NB4 (cell line): ENCODE measurements around the gene MRPL10.

ENCODE experiments used
- DNase-seq: peaks from one replicate; pipeline ENCODE4 v3.0.0; 2010; ENCODE audit warnings: low read depth
- H3K4me3 ChIP-seq: one replicate; pipeline ENCODE4 v1.5.1; 2011; ENCODE audit warnings: mild to moderate bottlenecking, low read depth, low read length, moderate library complexity
- MAX ChIP-seq: IDR thresholded peaks from 2 replicates; pipeline ENCODE4 v1.6.1; 2011; ENCODE audit warnings: low read depth, low read length
- MYC ChIP-seq: IDR thresholded peaks from 2 replicates; pipeline ENCODE4 v1.6.1; 2011; ENCODE audit warnings: low read depth, low read length
- POLR2A ChIP-seq: IDR thresholded peaks from 2 replicates; pipeline ENCODE4 v1.6.1; 2011; ENCODE audit warnings: mild to moderate bottlenecking; ENCODE audit not compliant: insufficient read length; ENCODE audit errors: extremely low read depth
- TF ChIP-seq, protein P1 (sequence below): IDR thresholded peaks from one replicate; pipeline ENCODE4 v1.5.1; 2012; ENCODE audit warnings: low read depth, low read length

Gene MRPL10

GRCh38 chr17:47815106-47815918 is 16.0 kb downstream of the MRPL10 start:
- H3K4me3 ChIP-seq = no peak overlapping the region
- TF ChIP-seq MYC (no peak), MAX (no peak), POLR2A (no peak)
- TF ChIP-seq, protein P1, sequence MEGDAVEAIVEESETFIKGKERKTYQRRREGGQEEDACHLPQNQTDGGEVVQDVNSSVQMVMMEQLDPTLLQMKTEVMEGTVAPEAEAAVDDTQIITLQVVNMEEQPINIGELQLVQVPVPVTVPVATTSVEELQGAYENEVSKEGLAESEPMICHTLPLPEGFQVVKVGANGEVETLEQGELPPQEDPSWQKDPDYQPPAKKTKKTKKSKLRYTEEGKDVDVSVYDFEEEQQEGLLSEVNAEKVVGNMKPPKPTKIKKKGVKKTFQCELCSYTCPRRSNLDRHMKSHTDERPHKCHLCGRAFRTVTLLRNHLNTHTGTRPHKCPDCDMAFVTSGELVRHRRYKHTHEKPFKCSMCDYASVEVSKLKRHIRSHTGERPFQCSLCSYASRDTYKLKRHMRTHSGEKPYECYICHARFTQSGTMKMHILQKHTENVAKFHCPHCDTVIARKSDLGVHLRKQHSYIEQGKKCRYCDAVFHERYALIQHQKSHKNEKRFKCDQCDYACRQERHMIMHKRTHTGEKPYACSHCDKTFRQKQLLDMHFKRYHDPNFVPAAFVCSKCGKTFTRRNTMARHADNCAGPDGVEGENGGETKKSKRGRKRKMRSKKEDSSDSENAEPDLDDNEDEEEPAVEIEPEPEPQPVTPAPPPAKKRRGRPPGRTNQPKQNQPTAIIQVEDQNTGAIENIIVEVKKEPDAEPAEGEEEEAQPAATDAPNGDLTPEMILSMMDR = no peak
- DNase-seq = no peak

DNA sequence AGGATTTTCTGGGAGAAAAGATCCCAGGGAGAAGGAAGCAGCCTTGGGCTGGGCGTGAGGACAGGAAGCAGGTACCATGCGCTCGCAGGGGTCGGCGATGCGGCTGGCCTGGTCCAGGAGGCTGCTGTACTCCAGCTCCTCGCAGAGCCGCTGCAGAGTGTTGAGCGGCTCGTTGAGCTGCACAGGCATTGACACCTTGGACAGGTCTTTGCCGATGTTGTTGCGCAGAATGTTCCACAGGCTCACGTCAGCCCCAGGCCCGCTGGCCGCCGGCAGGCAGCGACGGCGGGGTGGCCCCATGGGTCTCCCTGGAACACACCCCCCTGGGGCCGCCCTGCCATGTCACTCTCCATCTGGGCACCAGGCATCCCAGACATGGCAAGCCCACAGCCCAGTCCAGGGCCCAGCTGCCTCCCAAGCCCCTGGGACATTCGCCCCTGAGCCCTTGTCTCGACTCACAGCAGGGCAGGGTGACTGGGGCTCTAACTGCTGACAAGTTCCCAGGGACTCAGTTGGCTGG is 17.8 kb downstream of the MRPL10 start:
- TF ChIP-seq POLR2A = no peak
- no peak for TF ChIP-seq MAX
- TF ChIP-seq, protein P1 = no peak
- TF ChIP-seq MYC = no peak
- DNase-seq = no peak
- H3K4me3 ChIP-seq = no peak overlapping the region

- TF ChIP-seq POLR2A (no peak), MYC (no peak), MAX (no peak)
- TF ChIP-seq, protein P1 = no peak
- H3K4me3 ChIP-seq = no peak overlapping the region
- no peak for DNase-seq
These were observed 18.3 kb downstream of the MRPL10 start for GRCh38 chr17:47813077-47813476.

GRCh38 chr17:47812146-47812920 is 19.0 kb downstream of the MRPL10 start:
- no peak for TF ChIP-seq MAX
- no peak for DNase-seq
- no peak overlapping the region for H3K4me3 ChIP-seq

DNA sequence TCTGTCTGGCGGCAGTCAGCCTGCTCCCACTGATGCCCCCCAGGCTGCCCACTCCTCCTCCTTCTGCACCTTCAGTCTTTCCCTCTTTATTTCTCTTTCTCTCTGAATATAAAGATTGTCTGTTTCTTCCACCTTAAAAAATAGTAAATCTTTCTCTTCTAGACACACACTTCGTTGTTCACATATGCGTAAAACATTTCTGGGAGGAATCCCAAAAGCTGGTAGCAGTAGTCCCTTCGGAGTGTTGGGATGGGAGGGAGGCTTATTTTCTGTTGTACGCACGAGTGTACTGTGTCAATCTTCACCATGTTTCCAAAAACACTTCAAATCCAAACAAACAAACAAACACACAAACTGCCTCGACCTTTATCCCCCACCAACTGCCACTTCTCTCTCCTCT is 19.6 kb downstream of the MRPL10 start:
- TF ChIP-seq MAX = no peak
- TF ChIP-seq MYC = no peak
- TF ChIP-seq POLR2A = no peak
- TF ChIP-seq, protein P1 = no peak

More for the DNA sequence above, 19.6 kb downstream of the MRPL10 start:
- H3K4me3 ChIP-seq = no peak overlapping the region
- no peak for DNase-seq
